Uterus (tissue), 2 donors: Measurements from ENCODE around the gene DPH7.

Experiments
- POLR2A ChIP-seq, 2 donors: fragments of 450-650 bp; IDR thresholded peaks; one replicate each; pipeline ENCODE4 v1.6.1; 2016; ENCODE audit warnings: antibody characterized with exemption in 2 of 2, mild to moderate bottlenecking in 1 of 2, moderate library complexity in 1 of 2
- TF ChIP-seq, protein P1 (sequence below), 4 experiments: fragments of 200-600 bp in 2 of 4; fragments of 450-650 bp in 2 of 4; sonication (generic) in 2 of 4; IDR thresholded peaks; one replicate each; pipeline ENCODE4 v1.5.1; 2016 to 2019; ENCODE audit warnings: antibody characterized with exemption in 4 of 4, mild to moderate bottlenecking in 2 of 4, moderate library complexity in 1 of 4

DNA sequence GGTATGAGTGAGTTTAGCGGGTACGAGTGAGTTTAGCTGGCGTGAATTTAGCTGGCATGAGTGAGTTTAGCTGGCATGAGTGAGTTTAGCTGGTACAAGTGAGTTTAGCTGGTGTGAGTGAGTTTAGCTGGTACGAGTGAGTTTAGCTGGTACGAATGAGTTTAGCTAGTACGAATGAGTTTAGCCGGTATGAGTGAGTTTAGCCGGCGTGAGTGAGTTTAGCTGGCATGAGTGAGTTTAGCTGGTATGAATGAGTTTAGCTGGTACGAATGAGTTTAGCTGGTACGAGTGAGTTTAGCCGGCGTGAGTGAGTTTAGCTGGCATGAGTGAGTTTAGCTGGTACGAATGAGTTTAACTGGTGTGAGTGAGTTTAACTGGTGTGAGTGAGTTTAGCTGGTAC is 69.5 kb downstream of the DPH7 start:
- no peak for TF ChIP-seq POLR2A (IDR thresholded peaks at IDR 0.05)
- TF ChIP-seq, protein P1, sequence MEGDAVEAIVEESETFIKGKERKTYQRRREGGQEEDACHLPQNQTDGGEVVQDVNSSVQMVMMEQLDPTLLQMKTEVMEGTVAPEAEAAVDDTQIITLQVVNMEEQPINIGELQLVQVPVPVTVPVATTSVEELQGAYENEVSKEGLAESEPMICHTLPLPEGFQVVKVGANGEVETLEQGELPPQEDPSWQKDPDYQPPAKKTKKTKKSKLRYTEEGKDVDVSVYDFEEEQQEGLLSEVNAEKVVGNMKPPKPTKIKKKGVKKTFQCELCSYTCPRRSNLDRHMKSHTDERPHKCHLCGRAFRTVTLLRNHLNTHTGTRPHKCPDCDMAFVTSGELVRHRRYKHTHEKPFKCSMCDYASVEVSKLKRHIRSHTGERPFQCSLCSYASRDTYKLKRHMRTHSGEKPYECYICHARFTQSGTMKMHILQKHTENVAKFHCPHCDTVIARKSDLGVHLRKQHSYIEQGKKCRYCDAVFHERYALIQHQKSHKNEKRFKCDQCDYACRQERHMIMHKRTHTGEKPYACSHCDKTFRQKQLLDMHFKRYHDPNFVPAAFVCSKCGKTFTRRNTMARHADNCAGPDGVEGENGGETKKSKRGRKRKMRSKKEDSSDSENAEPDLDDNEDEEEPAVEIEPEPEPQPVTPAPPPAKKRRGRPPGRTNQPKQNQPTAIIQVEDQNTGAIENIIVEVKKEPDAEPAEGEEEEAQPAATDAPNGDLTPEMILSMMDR (IDR thresholded peaks at IDR 0.05): no peak
